GM19463 (cell line): ENCODE results near the gene PIEZO2.

Source experiments
- ATAC-seq: cut with Tn5 transposase; IDR thresholded peaks from one replicate; pipeline ENCODE4 v1.9.1; 2021; ENCODE audit warnings: mild to moderate bottlenecking, moderate library complexity; ENCODE audit not compliant: unreplicated experiment

The PIEZO2 gene

GRCh38 chr18:11071300-11071699 is 78.1 kb downstream of the PIEZO2 start:
- ATAC-seq = no peak

GRCh38 chr18:11070593-11070992 is 78.8 kb downstream of the PIEZO2 start:
- ATAC-seq = no peak

GRCh38 chr18:11066038-11066437 is 83.3 kb downstream of the PIEZO2 start:
- no peak for ATAC-seq

DNA sequence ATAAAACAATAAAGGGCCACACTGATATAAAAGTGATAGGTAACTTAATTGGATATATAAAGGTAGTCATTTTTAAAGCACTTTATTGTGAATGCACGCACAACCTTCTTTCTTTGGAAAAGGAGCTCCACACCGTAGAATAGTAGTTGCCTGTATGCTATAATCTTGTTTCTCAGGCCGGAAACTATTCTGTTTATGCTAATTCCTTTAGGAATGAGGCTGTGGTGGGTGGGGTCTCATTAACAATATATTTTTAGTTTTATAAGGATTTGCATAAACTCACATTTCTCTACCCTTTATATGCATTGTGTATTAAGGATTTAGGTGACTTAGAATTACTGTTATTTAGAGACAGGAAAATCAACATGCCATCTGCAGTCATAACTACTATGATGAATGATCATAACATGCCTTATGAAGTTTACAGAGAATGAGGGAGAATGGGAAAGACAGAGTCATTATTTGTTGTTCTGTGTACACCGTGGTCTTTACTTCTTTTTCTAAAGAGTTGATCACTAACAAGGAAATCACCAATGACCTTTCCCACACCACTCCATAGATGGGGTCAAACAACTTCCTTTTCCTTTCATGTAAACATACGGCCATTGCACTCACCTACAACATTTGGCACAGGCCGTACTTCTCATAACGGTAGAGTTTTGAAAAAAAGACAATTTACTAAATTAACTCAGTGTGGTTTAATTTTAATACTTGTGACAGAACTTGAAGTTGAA is 84.5 kb downstream of the PIEZO2 start:
- ATAC-seq = no peak

GRCh38 chr18:11064106-11064505 is 85.3 kb downstream of the PIEZO2 start:
- ATAC-seq = no peak

- no peak for ATAC-seq
These were observed 93.6 kb downstream of the PIEZO2 start for GRCh38 chr18:11055721-11056120.

DNA sequence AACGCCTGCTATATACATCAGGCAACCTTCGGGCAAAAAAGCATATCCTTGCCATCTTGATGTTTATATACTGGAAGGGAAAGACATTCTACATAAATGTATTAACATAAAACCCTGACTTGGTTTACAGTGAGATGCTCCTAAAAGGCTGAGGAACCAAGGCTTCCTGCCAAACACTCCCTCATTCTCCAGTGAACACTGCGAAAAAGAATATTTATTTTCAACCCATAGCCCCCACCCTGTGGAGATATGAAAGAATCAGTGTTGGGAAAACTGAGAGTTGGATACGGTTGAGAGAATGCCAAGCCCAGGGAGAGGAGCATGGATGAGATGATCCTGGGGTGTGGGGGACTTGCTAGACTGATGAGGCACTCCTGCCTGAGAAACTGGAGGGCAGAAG is 94.9 kb downstream of the PIEZO2 start:
- no peak for ATAC-seq

DNA sequence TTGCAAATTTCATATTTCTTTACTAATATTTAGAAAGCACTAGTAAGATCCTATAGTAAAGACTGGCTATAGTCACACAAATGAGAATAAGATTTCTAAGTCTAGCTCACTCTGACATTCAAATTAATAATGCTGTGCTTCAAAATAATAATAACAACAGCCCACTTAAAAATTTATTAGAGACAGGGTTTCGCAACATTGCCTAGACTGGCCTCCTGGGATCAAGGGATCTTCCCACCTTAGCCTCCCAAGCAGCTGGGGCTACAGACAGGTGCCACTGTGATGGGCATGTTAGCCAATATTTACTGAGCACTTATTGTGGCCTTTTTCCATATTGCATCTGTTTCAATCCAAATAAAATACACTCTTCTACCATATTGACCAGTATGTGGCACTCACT is 96.1 kb downstream of the PIEZO2 start:
- no peak for ATAC-seq

DNA sequence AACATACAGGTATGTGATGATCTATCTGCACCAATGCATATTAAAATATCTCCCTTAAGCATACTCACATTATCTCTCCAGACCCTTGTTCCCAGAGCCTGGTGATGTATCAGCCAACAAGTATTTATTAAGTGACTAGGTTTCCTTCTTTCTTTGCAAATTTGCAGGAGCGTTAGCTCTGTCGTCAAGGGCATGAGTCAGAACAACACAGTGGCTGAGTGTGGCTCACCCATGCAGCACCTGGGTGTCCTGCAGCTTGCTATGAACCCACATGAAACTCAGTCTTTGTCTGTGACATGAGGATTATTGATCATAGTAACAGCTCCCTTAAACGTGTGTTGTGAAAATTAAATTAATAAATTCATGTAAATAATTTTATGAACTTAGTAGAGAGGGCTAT is 96.6 kb downstream of the PIEZO2 start:
- ATAC-seq = no peak

- no peak for ATAC-seq
These were observed 97.9 kb downstream of the PIEZO2 start for GRCh38 chr18:11051462-11051861.

- ATAC-seq = no peak
These were observed 98.4 kb downstream of the PIEZO2 start for GRCh38 chr18:11050966-11051365.

GRCh38 chr18:11047817-11048216 is 101.6 kb downstream of the PIEZO2 start:
- ATAC-seq = no peak

DNA sequence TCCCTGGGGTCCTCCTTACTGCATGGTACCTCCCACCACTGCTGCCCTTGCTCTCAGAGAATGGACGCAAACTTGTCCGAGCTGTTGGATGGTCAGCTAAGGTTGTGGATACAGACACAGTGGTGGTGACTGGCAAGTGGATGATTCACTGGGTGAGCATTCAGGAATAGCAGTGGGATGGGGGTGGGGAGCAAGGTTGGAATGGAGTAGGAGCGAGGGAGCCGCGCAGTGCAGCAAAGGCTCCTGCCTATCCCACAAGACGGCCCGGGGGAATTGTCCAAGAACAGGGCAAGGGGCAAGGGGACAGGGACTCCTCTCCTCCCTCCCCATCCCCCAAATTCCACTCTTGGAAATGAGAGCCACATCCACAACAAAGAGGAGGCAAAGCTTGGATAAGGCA is 102.2 kb downstream of the PIEZO2 start:
- ATAC-seq = no peak

- ATAC-seq = no peak
These were observed 103.2 kb downstream of the PIEZO2 start for GRCh38 chr18:11046140-11046539.

GRCh38 chr18:11043694-11044093 is 105.7 kb downstream of the PIEZO2 start:
- ATAC-seq = no peak

DNA sequence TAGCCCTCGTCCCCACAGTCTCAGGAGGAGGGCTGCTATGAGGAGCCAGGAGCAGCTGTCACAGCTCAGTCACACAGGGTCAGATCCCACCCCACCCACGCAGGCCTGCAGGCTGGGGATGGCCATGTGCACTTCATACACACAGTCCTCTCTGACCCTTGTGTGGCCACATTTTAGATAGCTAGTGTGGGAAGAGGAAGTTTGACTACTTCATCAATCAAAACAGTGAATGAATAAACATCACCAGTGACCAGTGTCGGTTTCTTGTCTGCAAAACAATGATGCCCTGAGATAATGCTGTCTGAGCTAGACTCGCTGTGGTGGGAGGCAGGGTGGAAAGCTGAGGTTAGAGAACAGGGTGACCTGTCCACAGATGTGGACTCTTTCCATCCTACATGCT is 107.1 kb downstream of the PIEZO2 start:
- ATAC-seq = no peak

GRCh38 chr18:11040823-11041656 is 108.3 kb downstream of the PIEZO2 start:
- no peak for ATAC-seq

GRCh38 chr18:11040359-11040758 is 109.0 kb downstream of the PIEZO2 start:
- no peak for ATAC-seq

DNA sequence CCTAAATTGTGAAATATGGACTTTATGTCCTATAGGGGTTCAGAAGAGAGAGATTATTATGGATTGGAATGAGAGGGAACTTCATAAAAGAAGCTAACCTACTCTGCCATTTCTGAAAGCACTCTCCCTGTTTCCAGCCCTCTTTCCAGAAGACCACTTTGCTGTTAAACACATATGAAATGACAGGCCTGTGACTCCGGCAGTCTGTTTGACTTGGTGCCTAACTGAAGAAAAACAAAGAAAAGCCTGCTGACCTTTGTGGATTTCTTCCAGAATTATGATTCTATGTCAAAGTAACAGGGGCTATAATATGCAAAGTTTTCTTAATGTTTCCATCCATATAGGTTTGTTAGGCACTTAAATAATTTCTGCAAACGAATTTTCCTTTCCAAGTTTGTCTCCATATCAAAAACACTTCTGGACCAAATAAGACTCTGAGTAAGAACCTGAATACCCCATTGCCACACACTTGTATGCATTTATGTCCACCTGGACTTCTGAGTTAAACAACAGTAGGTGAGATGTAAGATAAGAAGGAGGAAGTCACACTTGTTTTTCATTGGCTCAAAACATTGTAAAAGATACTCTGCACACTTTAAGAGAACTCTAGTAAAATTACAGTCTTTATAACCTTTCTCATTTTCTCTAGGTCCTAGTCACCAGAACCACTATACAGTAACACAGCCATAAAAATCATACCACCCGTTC is 111.7 kb downstream of the PIEZO2 start:
- no peak for ATAC-seq

DNA sequence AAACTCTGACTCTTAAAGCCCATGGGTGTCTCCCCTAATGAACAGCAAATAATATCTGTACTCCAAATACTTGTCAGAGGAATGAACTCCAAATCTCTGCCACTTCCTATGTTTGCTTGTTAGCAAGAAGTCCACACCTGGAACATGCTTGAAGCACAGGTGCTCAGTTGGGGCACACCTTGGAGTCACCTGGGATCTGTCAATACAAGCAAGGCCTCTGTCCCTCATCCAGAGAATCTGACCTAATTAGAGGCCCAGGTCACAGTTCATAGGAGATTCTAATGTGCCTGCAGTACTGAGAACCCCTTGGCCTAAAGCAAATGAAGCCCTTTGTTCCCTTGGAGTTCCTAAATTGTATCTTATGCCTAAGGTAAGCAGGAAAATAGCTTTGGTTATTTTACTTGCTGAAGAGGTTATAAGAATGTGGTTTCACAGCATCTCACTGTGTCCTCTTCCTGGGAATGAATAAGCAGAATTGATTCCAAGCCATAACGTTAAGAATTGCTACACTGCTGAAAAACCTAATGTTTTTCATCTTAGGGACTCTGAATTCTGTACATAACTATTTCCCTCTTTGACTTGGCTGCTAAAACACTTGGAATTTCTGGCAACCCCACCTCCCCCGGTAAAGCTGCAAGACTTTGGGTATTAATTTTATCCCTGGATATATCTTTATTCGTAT is 113.4 kb downstream of the PIEZO2 start:
- no peak for ATAC-seq

DNA sequence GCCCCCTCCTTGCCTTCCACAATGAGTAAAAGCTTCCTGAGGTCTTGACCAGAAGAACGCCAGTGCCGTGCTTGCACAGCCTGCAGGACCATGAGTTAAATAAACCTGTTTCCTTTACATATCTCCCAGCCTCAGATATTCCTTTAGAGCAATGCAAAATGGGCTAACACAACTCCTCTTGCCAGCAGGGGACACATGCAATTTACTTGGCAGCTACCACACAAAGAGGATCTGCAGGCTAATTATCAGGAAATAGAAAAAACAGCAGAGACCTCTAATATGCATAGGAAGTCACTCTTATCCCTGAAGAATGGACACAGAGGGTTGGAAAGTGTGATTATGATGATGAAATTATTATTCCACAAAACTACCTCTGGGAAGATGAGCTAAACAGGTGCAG is 114.0 kb downstream of the PIEZO2 start:
- no peak for ATAC-seq
